Tibial nerve (tissue), 3 donors: ENCODE results near the gene ASTN2.

Experiments used
- CTCF ChIP-seq, 5 experiments: fragments of 200-600 bp in 3 of 5; fragments of 450-650 bp in 2 of 5; sonication (generic) in 3 of 5; IDR thresholded peaks; one replicate each; pipeline ENCODE4 v1.5.1; 2016 to 2019; ENCODE audit warnings: antibody characterized with exemption in 5 of 5, mild to moderate bottlenecking in 3 of 5, moderate library complexity in 2 of 5
- POLR2A ChIP-seq, 2 donors: fragments of 450-650 bp; IDR thresholded peaks; one replicate each; pipeline ENCODE4 v1.6.1; 2017; ENCODE audit warnings: antibody characterized with exemption in 2 of 2, mild to moderate bottlenecking in 2 of 2, moderate library complexity in 2 of 2

GRCh38 chr9:117214416-117214815, 200.4 kb downstream of the ASTN2 start:
- TF ChIP-seq POLR2A (IDR thresholded peaks at IDR 0.05) (no peak), CTCF (IDR thresholded peaks at IDR 0.05) (no peak)
